Urinary bladder (tissue), 4 donors: Measurements from ENCODE around the gene ZSCAN25. TPM values are rescaled to one million over a fixed set of nuclear protein-coding genes. Genes with fewer than 3 reads are reported as not detected.
"Not testable (repeated sequence)": the region's sequence is repeated elsewhere in the genome, so short reads cannot be mapped to it uniquely, and the experiment has no call there.

Experiments
- DNase-seq: peaks from one replicate; pipeline ENCODE4 v3.0.0-alpha.2; 2015; ENCODE audit errors: extremely low spot score
- H3K27ac ChIP-seq: one replicate; pipeline ENCODE4 v1.5.1; 2013; ENCODE audit warnings: low read depth, mild to moderate bottlenecking, moderate library complexity
- H3K36me3 ChIP-seq: one replicate; pipeline ENCODE4 v1.6.1; 2013; ENCODE audit warnings: mild to moderate bottlenecking, moderate library complexity; ENCODE audit not compliant: insufficient read depth
- H3K4me1 ChIP-seq: one replicate; pipeline ENCODE4 v1.6.1; 2013; ENCODE audit warnings: mild to moderate bottlenecking, moderate library complexity; ENCODE audit not compliant: insufficient read depth
- H3K4me3 ChIP-seq: one replicate; pipeline ENCODE4 v1.5.1; 2013; ENCODE audit warnings: low read depth, low read length
- WGBS: extraction: QIAGEN DNeasy Blood & Tissue Kit; methylation state at CpG from one replicate; pipeline ENCODE4 v1.1.7; 2013; 5-methylcytosine and 5-hydroxymethylcytosine counted together
- polyA plus RNA-seq: library from polyadenylated mRNA; stranded (reverse); fragments of 200-250 nt; gene quantifications from one replicate; pipeline ENCODE4 v1.2.3, GENCODE V29; 2013
- total RNA-seq: library from RNA; depleted of rRNA; stranded (reverse); fragments of >200 nt; gene quantifications from one replicate; pipeline ENCODE4 v1.2.3, GENCODE V29; 2014
- donor health status: healthy with polysubstance abuse.
- donor health status: healthy.

The ZSCAN25 gene
- total and polyA plus RNA-seq, 2 donors = 7.9 to 12.7 TPM

- WGBS = 94% methylated on average over 9 of the region's 9 CpGs
- Histone ChIP-seq H3K4me3 (no peak overlapping the region), H3K27ac (no peak overlapping the region), H3K36me3 (peaks cover 8% of the 10 kb centered on the region), H3K4me1 (no peaks in the 10 kb centered on the region)
- DNase-seq = no peak
These were observed 7.1 kb downstream of the ZSCAN25 start for GRCh38 chr7:99623702-99624447.

GRCh38 chr7:99624484-99624883 lies 7.7 kb downstream of the ZSCAN25 start:
- DNase-seq = no peak
- H3K27ac ChIP-seq = no peak overlapping the region
- no peaks in the 10 kb centered on the region for H3K4me1 ChIP-seq
- H3K36me3 ChIP-seq = peaks cover 11% of the 10 kb centered on the region
- 87% methylated on average over 16 of the region's 16 CpGs for WGBS
- no peak overlapping the region for H3K4me3 ChIP-seq

- Histone ChIP-seq H3K4me3 (no peak overlapping the region), H3K4me1 (no peaks in the 10 kb centered on the region), H3K36me3 (peaks cover 14% of the 10 kb centered on the region), H3K27ac (no peak overlapping the region)
- DNase-seq = no peak
- 86% methylated on average over 5 of the region's 5 CpGs for WGBS
These were observed 8.6 kb downstream of the ZSCAN25 start for GRCh38 chr7:99625321-99625720.

- Histone ChIP-seq H3K4me3 (no peak overlapping the region), H3K27ac (no peak overlapping the region), H3K4me1 (no peaks in the 10 kb centered on the region), H3K36me3 (peaks cover 14% of the 10 kb centered on the region)
- 93% methylated on average over 4 of the region's 4 CpGs for WGBS
- DNase-seq = no peak
These were observed 9.2 kb downstream of the ZSCAN25 start for GRCh38 chr7:99625961-99626360.

- no peak for DNase-seq
- 89% methylated on average over 1 of the region's 1 CpG for WGBS
- Histone ChIP-seq H3K4me1 (no peaks in the 10 kb centered on the region), H3K4me3 (no peak overlapping the region), H3K36me3 (peaks cover 14% of the 10 kb centered on the region), H3K27ac (no peak overlapping the region)
These were observed 9.9 kb downstream of the ZSCAN25 start for GRCh38 chr7:99626661-99627060.

- H3K4me3 ChIP-seq = no peak overlapping the region
- WGBS = 95% methylated on average over 11 of the region's 11 CpGs
- no peak overlapping the region for H3K27ac ChIP-seq
- DNase-seq = no peak
- H3K36me3 ChIP-seq = peaks cover 14% of the 10 kb centered on the region
- no peaks in the 10 kb centered on the region for H3K4me1 ChIP-seq
These were observed 10.8 kb downstream of the ZSCAN25 start for GRCh38 chr7:99627513-99627912.

GRCh38 chr7:99628471-99629465 lies 12.0 kb downstream of the ZSCAN25 start:
- Histone ChIP-seq H3K36me3 (peaks cover 14% of the 10 kb centered on the region), H3K27ac (no peak overlapping the region), H3K4me3 (no peak overlapping the region), H3K4me1 (no peaks in the 10 kb centered on the region)
- WGBS = 83% methylated on average over 14 of the region's 14 CpGs
- DNase-seq = no peak

GRCh38 chr7:99629643-99630042 lies 12.9 kb downstream of the ZSCAN25 start:
- no peaks in the 10 kb centered on the region for H3K4me1 ChIP-seq
- DNase-seq = no peak
- no peak overlapping the region for H3K4me3 ChIP-seq
- no peak overlapping the region for H3K27ac ChIP-seq
- WGBS = 95% methylated on average over 20 of the region's 20 CpGs
- H3K36me3 ChIP-seq = peaks cover 12% of the 10 kb centered on the region

GRCh38 chr7:99631295-99632109 lies 14.8 kb downstream of the ZSCAN25 start:
- peaks cover 12% of the 10 kb centered on the region for H3K36me3 ChIP-seq
- H3K4me1 ChIP-seq = no peaks in the 10 kb centered on the region
- WGBS = 45% methylated on average over 9 of the region's 9 CpGs
- H3K4me3 ChIP-seq = no peak overlapping the region
- no peak overlapping the region for H3K27ac ChIP-seq
- peak; percentile 10 for DNase-seq

- 68% methylated on average over 2 of the region's 2 CpGs for WGBS
- H3K27ac ChIP-seq, H3K4me3 ChIP-seq, DNase-seq, H3K36me3 ChIP-seq, H3K4me1 ChIP-seq: not testable (repeated sequence)
These were observed 20.7 kb downstream of the ZSCAN25 start for GRCh38 chr7:99637414-99637813.

- DNase-seq = no peak
- Histone ChIP-seq H3K36me3 (no peaks in the 10 kb centered on the region), H3K4me1 (no peaks in the 10 kb centered on the region), H3K27ac (no peak overlapping the region), H3K4me3 (no peak overlapping the region)
- WGBS = 93% methylated on average over 23 of the region's 23 CpGs
These were observed 22.0 kb downstream of the ZSCAN25 start for GRCh38 chr7:99638731-99639130.

- no peak for DNase-seq
- Histone ChIP-seq H3K36me3 (no peaks in the 10 kb centered on the region), H3K4me1 (no peaks in the 10 kb centered on the region), H3K4me3 (no peak overlapping the region), H3K27ac (no peak overlapping the region)
These were observed 22.5 kb downstream of the ZSCAN25 start for GRCh38 chr7:99639267-99639666.

GRCh38 chr7:99642027-99642426 lies 25.3 kb downstream of the ZSCAN25 start:
- no peaks in the 10 kb centered on the region for H3K4me1 ChIP-seq
- WGBS = 95% methylated on average over 1 of the region's 1 CpG
- peaks cover 2% of the 10 kb centered on the region for H3K36me3 ChIP-seq
- H3K4me3 ChIP-seq = no peak overlapping the region
- no peak for DNase-seq
- no peak overlapping the region for H3K27ac ChIP-seq
